HG02642 (cell line): Measurements from ENCODE around the gene CLK4.

Experiments used
- ATAC-seq: cut with Tn5 transposase; IDR thresholded peaks from one replicate; pipeline ENCODE4 v1.9.1; 2021; ENCODE audit warnings: mild to moderate bottlenecking; ENCODE audit not compliant: unreplicated experiment, poor library complexity

Gene CLK4

GRCh38 chr5:178560911-178561310 lies 65.9 kb downstream of the CLK4 start:
- ATAC-seq = no peak

- no peak for ATAC-seq
Measured at GRCh38 chr5:178557416-178557815, 69.4 kb downstream of the CLK4 start.

- ATAC-seq = no peak
Measured at GRCh38 chr5:178555771-178556211, 71.1 kb downstream of the CLK4 start.

- ATAC-seq = no peak
Measured at GRCh38 chr5:178555005-178555404, 71.8 kb downstream of the CLK4 start.

GRCh38 chr5:178554311-178554710 lies 72.5 kb downstream of the CLK4 start:
- no peak for ATAC-seq

- no peak for ATAC-seq
Measured at GRCh38 chr5:178553517-178553916, 73.3 kb downstream of the CLK4 start.
